G401.6 (cell line): ENCODE data around the gene UGT2B15.
"Not testable (repeated sequence)": the region's sequence is repeated elsewhere in the genome, so short reads cannot be mapped to it uniquely, and the experiment has no call there.

Source experiments
- FAIRE-seq: peaks from 2 replicates; lab custom pipeline; 2012; peaks lifted over from hg19 to GRCh38; lab: Jason Lieb, UNC

The UGT2B15 gene

DNA sequence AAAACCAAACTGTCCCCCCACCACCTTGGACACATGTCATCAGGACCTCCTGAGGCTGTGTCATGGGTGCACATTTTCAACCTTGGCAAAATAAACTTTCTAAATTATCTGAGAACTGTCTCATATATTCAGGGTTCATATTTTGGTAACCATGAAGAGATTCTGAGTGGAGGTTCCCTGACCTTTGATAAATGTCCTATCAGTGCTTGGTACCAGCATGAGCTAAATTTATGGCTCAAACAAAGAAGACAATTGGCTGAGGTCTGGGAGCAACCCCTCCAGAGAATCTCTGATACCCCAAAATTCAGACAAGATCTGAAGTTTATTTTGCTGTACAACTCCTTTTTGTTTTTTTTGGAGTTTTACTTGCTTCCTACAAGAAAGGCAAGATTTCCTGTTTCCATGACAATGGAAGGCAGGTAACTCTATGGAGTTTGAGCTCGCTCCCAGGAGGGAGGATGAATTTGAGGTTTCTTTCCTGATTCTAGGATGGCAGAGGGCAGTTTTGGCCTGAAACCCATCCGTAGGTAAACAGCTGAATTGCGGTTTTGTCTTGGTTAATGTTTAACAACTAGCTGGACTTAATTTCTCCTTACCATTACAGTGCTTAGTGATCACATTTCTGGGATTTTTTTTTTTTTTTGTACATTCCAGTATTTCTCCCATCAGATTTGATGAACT, 14.5 kb downstream of the UGT2B15 start:
- FAIRE-seq: no peak

DNA sequence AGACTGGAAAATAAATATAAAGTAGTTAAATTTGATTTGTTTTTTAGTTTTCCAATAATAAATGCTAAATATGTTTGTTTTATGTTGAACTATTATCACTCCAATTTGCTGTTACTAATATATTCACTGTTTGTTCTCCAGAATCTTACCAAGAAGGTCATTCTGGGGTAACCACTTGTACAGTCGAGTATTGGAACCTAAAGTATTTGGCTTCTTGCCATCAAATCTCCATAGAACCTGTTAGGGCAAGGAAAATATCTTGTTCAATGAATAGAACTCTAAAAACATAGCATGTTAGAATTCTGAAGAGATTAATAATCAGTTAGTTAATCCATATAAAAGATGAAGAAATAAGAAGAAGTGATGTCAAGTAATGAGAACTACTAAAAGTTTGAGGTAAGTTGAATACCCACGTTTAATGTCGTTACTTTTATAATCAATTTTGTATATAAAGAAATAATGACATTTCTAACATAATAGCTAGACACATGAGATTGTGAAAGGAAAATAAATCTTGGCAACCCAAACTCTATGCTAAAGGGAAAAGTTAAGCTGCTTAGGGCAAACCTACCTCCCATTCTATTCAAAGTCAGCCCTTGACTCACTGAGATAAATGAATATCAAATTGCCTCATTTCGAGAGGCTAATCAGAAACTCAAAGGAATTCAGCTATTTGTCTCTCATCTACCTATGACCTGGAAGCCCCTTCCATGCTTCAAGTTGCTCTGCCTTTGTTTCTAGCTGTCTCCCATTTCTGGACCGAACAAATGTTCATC, 15.3 kb downstream of the UGT2B15 start:
- FAIRE-seq: no peak

DNA sequence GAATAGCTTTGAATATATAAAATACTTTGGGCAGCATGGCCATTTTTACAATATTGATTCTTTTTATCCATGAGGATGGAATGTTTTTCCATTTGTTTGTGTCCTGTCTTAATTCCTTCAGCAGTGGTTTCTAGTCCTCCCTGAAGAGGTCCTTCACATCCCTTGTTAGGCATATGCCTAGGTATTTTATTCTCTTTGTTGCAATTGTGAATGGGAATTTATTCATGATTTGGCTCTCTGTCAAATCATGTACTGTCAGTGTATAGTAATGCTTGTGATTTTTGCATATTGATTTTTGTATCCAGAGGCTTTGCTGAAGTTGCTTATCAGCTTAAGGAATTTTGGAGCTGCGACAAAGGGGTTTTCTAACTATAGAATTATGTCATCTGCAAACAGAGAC, 18.5 kb downstream of the UGT2B15 start:
- FAIRE-seq: no peak

DNA sequence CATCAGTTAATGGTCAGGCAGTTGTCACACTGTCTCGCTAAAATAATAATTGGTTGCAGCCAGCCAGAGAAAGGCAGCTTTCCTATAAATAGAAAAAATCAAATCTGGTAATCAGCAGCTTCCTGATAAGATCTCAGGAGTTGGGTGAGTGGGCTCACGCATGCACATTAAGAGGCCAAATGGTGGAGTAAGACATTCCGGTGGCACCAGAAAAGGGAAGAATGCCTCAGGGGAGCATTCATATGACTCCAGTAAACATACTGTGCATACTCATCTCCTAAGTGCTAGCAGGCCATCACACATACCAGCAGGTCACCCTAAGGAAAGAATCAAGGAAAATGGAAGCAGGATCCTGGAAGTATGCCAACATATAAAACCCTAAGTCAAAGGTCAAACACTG, 40.1 kb downstream of the UGT2B15 start:
- no peak for FAIRE-seq

DNA sequence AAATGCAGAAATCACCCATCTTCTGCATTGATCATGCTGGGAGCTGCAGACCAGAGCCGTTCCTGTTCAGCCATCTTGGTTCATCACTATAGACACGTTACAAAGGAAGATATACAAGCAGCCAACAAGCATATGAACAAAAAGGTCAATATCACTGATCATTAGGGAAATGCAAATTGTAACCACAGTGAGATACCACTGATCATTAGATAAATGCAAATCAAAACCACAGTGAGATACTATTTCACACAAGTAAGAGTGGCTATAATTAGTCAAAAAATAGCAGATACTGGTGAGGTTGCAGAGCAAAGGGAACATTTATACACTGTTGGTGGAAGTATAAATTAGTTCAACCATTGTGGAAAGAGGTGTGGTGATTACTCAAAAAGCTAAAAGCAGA, 47.7 kb downstream of the UGT2B15 start:
- not testable (repeated sequence) for FAIRE-seq

DNA sequence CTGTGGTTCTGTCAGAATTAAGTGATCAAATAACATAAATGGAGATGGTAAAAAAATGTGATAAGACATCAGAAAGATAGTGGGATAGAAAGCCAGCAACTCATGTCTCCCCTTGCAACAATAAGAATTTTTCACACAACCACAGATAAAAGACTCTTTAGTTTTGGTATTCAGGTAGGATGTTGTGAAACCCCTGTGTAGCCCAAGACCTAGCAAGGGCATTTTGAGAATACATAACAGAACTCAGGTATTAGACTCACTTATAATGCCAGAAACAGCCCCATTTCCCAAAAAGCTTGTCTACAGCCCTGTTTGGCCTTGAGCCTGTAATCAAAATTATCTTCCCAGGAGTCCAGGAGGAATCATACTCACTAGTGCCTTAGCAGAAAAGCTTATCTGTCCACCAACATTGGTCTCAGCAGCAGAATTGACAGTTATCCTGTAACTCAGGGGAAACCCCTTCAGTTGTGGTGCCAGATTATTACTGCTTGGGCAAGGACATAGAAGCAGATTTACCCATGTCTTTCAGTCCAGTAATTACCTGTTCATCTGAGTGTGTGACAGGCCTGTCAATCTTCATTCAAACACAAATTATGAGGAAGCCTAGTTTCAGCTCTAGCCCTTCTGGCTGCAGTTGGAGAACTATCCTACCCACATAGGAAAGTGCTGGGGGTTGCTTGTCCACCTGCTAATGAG, 53.3 kb downstream of the UGT2B15 start:
- FAIRE-seq: no peak

DNA sequence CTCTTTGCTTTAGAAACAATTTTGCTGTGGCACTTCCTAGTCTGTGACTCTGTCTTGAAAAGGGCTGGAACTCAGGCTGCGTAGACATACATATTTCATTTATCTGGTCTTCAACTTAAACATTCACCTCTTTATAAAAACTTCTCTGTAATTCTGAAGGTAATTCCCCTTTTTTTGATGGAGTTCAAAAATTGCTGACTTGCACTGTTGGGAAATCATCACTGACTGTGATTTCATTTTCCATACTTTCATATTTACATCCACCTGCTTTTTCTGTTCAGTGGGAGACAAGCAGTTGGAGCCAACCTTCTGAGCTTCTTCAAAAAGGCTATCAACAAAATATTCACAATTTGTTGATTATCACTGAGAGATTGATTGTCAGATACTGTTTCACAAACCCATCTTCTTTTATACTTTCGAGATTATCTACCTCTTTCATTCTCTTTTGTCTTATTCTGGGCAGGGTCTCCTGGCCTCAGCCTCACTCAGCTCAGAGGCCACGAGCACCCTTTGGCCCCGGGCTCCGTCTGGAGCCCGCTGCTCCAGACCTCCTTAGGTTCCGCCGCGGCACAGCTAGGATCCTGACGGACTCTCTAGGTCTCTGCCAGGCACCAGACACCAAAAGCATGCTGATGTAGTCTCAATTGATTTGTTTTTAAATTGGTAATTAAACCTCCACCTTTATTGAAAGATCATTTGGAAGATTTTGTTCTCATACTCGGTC, 54.6 kb downstream of the UGT2B15 start:
- FAIRE-seq: no peak

DNA sequence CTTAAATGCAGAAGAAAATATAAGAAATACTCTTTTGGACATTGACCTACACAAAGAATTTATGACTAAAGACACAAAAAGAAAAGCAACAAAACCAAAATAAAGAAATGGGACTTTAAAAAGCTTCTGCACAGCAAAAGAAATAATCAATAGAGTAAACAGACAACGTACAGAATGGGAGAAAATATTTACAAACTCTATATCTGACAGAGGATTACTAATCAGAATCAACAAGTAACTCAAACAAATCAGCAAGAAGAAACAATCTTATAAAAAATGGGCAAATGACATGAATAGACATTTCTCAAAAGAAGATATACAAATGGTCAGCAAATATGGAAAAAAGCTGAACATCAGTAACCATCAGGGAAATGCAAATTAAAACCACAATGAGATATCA, 56.7 kb downstream of the UGT2B15 start:
- no peak for FAIRE-seq

DNA sequence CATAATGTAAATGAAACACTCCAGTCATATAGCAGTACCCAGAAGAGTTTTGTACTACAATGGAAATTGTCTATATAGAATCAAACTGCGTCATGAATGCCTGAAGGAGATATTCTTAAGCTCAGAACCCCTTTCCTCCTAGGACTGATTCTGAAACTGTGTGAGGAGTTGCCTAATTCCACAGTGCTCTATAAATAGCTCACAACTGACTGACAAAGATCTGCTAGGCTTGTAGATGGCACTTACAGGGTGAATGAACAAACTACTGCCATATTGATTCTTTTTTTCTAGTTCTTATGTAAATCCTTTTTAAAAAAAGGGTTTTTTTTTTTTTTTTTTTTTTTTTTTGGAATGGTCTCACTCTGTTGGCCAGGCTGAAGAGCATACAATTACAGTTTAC, 64.2 kb downstream of the UGT2B15 start:
- FAIRE-seq: no peak

DNA sequence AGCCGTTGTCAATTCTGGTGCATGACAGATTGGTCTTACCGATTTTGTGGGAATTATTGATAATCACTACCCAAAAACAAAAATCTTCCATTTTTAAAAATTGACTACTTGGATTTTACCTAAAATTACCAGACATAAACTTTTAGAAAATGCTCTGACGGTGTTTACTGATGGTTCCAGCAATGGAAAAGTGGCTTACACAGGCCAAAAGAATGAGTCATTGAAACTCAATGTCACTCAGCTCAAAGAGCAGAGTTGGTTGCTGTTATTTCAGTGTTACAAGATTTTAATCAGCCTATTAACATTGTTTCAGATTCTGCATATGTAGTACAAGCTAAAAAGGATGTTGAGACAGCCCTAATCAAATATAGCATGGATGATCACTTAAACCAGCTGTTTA, 71.3 kb downstream of the UGT2B15 start:
- FAIRE-seq: no peak

DNA sequence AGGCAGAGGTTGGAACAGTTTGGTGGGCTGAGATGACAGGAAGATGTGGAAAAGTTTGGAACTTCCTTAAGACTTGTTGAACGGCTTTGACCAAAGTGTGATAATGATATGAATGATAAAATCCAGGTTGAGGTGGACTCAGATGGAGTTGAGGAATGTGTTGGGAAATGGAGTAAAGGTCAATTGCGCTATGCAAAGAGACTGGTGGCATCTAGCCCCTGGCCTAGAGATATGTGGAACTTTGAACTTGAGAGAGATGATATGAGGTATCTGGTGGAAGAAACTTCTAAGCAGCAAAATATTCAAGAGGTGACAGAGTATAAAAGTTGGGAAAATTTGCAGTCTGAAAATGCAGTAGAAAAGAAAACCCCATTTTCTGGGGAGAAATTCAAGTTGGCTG, 73.0 kb downstream of the UGT2B15 start:
- no peak for FAIRE-seq
